SK-N-SH (cell line): Measurements from ENCODE around the gene OSBP2. TPM values are rescaled to one million over a fixed set of nuclear protein-coding genes. Genes with fewer than 3 reads are reported as not detected.

Experiments
- CTCF ChIA-PET: fragments of 300-600, 350-600 bp; formaldehyde crosslinking; extraction: SDS; loops from one replicate; lab custom pipeline; 2021; lab: Yijun Ruan, JAX
- POLR2A ChIA-PET: fragments of 350-600 bp; sonication (Branson Sonifier 250); formaldehyde crosslinking; extraction: SDS; loops from one replicate; lab custom pipeline; 2020; ENCODE audit warnings: antibody characterized with exemption, inconsistent platforms; lab: Yijun Ruan, JAX
- DNase-seq: peaks from one replicate; pipeline ENCODE4 v3.0.0; 2012
- H2AFZ ChIP-seq: fragments of 200-600 bp; sonication (generic); 2 replicates; pipeline ENCODE4 v1.8.1; 2016; ENCODE audit warnings: antibody characterized with exemption, mild to moderate bottlenecking, low read depth
- H3F3A ChIP-seq: fragments of 200-600 bp; sonication (generic); replicated peaks from 2 replicates; pipeline ENCODE3; 2016; ENCODE audit warnings: antibody characterized with exemption, mild to moderate bottlenecking; ENCODE audit not compliant: insufficient read depth
- H3K27ac ChIP-seq, 2 experiments: fragments of 200-500 bp in 1 of 2; fragments of 200-600 bp in 1 of 2; sonication (Bioruptor generic) in 1 of 2; sonication (generic), shearing (Covaris generic) in 1 of 2; 2 replicates each; pipeline versions ENCODE4 v1.5.1 to v1.6.1; 2014 to 2016; ENCODE audit warnings: low read depth in 2 of 2, inconsistent platforms in 1 of 2, low read length in 1 of 2, mild to moderate bottlenecking in 1 of 2, mixed read lengths in 1 of 2
- H3K27me3 ChIP-seq: fragments of 200-600 bp; sonication (generic), shearing (Covaris generic); 2 replicates; pipeline ENCODE4 v1.6.1; 2016; ENCODE audit warnings: mixed run types; ENCODE audit not compliant: insufficient read depth
- H3K36me3 ChIP-seq, 2 experiments: fragments of 200-500 bp in 1 of 2; fragments of 200-600 bp in 1 of 2; sonication (Bioruptor generic) in 1 of 2; sonication (generic) in 1 of 2; replicated peaks in 1 of 2; 2 replicates each; pipeline versions ENCODE3 to v1.5.1; 2014 to 2016; ENCODE audit warnings: low read length in 1 of 2, mild to moderate bottlenecking in 1 of 2; ENCODE audit not compliant: insufficient read depth in 2 of 2, control insufficient read depth in 1 of 2
- H3K4me1 ChIP-seq, 2 experiments: fragments of 200-500 bp in 1 of 2; fragments of 200-600 bp in 1 of 2; sonication (Bioruptor generic) in 1 of 2; sonication (generic), shearing (Covaris generic) in 1 of 2; 2 replicates each; pipeline versions ENCODE4 v1.5.1 to v1.6.1; 2014 to 2016; ENCODE audit warnings: low read depth in 1 of 2, low read length in 1 of 2, mixed run types in 1 of 2; ENCODE audit not compliant: insufficient read depth in 2 of 2, control insufficient read depth in 1 of 2
- H3K4me2 ChIP-seq: fragments of 200-600 bp; sonication (generic), shearing (Covaris generic); 2 replicates; pipeline ENCODE4 v1.6.1; 2017; ENCODE audit warnings: mixed run types
- H3K4me3 ChIP-seq, 2 experiments: fragments of 200-500 bp in 1 of 2; fragments of 200-600 bp in 1 of 2; sonication (Bioruptor generic) in 1 of 2; sonication (generic), shearing (Covaris generic) in 1 of 2; 2 replicates each; pipeline versions ENCODE4 v1.5.1 to v1.8.1; 2014 to 2016; ENCODE audit warnings: low read depth in 2 of 2, inconsistent platforms in 1 of 2, low read length in 1 of 2, mild to moderate bottlenecking in 1 of 2, mixed read lengths in 1 of 2, moderate library complexity in 1 of 2
- H3K79me2 ChIP-seq: fragments of 200-600 bp; sonication (generic); 2 replicates; pipeline ENCODE4 v1.8.1; 2017; ENCODE audit warnings: mild to moderate bottlenecking; ENCODE audit not compliant: insufficient read depth
- H3K9ac ChIP-seq: fragments of 200-600 bp; sonication (generic); 2 replicates; pipeline ENCODE4 v1.6.1; 2017; ENCODE audit warnings: mixed run types
- H3K9me2 ChIP-seq: fragments of 200-600 bp; sonication (generic); 2 replicates; pipeline ENCODE4 v1.6.1; 2017; ENCODE audit warnings: mixed run types
- H3K9me3 ChIP-seq: fragments of 200-600 bp; sonication (generic); 2 replicates; pipeline ENCODE4 v1.6.1; 2017; ENCODE audit warnings: mixed run types, mild to moderate bottlenecking, moderate library complexity
- H4K20me1 ChIP-seq: fragments of 200-600 bp; sonication (generic); 2 replicates; pipeline ENCODE4 v1.6.1; 2017; ENCODE audit warnings: mild to moderate bottlenecking, mixed run types; ENCODE audit not compliant: insufficient read depth
- CHD2 ChIP-seq: fragments of 150-350 bp; IDR thresholded peaks from 2 replicates; pipeline ENCODE4 v1.6.1; 2018; ENCODE audit warnings: low read length; ENCODE audit not compliant: partially characterized antibody
- EP300 ChIP-seq, 2 experiments: IDR thresholded peaks; 2 replicates each; pipeline versions ENCODE4 v1.4.0 to v1.6.1; 2012; ENCODE audit warnings: borderline replicate concordance in 1 of 2, low read depth in 1 of 2, low read length in 1 of 2
- FOXM1 ChIP-seq: IDR thresholded peaks from 2 replicates; pipeline ENCODE4 v1.4.0; 2012; ENCODE audit warnings: low read depth, mild to moderate bottlenecking
- MEF2A ChIP-seq: IDR thresholded peaks from 2 replicates; pipeline ENCODE4 v1.4.0; 2012; ENCODE audit warnings: low read depth, borderline replicate concordance
- POLR2AphosphoS5 ChIP-seq: IDR thresholded peaks from 2 replicates; pipeline ENCODE4 v1.6.1; 2012; ENCODE audit warnings: low read depth, low read length
- RFX5 ChIP-seq: IDR thresholded peaks from 2 replicates; pipeline ENCODE4 v1.6.1; 2012; ENCODE audit warnings: mild to moderate bottlenecking, improper control_type of control experiment, low read length
- TEAD4 ChIP-seq: IDR thresholded peaks from 2 replicates; pipeline ENCODE4 v1.4.0; 2012; ENCODE audit warnings: mild to moderate bottlenecking, borderline replicate concordance; ENCODE audit not compliant: insufficient read depth
- YY1 ChIP-seq: IDR thresholded peaks from 2 replicates; pipeline ENCODE4 v1.4.0; 2012; ENCODE audit warnings: low read depth, mild to moderate bottlenecking
- WGBS: methylation state at CpG from one replicate; pipeline ENCODE4 v1.1.6; 2017; ENCODE audit warnings: low lambda C conversion rate; 5-methylcytosine and 5-hydroxymethylcytosine counted together
- polyA plus RNA-seq, 3 experiments: library from polyadenylated mRNA; depleted of rRNA; stranded (reverse); fragments of >200 nt; gene quantifications; 2 replicates each; pipeline ENCODE4 v1.2.3, GENCODE V29; 2012
- TF ChIP-seq, protein P1 (sequence below): fragments of 150-350 bp; IDR thresholded peaks from 2 replicates; pipeline ENCODE4 v1.6.1; 2016; ENCODE audit warnings: mild to moderate bottlenecking, low read depth, low read length
- TF ChIP-seq, protein P2 (sequence below): IDR thresholded peaks from 2 replicates; pipeline ENCODE4 v1.6.1; 2012; ENCODE audit warnings: mild to moderate bottlenecking, low read depth, low read length, moderate library complexity

OSBP2 gene
- polyA plus RNA-seq, 1 of the 3 experiments (the other 2 are of a cell fraction): 3.1 TPM

DNA sequence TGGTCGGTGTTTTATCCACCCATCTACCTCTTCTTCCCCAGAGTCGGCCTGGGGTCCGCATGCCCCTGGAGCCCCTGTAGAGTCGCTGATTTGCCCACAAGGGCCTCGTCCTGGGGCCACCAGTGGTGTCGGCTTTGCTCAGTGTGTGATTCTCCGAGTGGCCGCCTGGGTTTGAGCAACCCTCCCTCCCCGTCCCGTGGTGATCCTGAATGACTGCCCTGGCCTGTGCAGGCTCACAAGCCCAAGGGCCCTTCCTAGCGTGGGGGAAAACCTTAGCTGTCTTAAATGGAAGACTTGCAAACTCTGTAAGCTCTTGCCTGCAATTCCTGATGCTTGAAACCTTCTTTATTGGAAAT lies 128.3 kb downstream of the OSBP2 start:
- no peak for TF ChIP-seq RFX5
- TF ChIP-seq, protein P1, sequence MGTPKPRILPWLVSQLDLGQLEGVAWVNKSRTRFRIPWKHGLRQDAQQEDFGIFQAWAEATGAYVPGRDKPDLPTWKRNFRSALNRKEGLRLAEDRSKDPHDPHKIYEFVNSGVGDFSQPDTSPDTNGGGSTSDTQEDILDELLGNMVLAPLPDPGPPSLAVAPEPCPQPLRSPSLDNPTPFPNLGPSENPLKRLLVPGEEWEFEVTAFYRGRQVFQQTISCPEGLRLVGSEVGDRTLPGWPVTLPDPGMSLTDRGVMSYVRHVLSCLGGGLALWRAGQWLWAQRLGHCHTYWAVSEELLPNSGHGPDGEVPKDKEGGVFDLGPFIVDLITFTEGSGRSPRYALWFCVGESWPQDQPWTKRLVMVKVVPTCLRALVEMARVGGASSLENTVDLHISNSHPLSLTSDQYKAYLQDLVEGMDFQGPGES: no peak
- no peak for TF ChIP-seq FOXM1
- TF ChIP-seq, protein P2, sequence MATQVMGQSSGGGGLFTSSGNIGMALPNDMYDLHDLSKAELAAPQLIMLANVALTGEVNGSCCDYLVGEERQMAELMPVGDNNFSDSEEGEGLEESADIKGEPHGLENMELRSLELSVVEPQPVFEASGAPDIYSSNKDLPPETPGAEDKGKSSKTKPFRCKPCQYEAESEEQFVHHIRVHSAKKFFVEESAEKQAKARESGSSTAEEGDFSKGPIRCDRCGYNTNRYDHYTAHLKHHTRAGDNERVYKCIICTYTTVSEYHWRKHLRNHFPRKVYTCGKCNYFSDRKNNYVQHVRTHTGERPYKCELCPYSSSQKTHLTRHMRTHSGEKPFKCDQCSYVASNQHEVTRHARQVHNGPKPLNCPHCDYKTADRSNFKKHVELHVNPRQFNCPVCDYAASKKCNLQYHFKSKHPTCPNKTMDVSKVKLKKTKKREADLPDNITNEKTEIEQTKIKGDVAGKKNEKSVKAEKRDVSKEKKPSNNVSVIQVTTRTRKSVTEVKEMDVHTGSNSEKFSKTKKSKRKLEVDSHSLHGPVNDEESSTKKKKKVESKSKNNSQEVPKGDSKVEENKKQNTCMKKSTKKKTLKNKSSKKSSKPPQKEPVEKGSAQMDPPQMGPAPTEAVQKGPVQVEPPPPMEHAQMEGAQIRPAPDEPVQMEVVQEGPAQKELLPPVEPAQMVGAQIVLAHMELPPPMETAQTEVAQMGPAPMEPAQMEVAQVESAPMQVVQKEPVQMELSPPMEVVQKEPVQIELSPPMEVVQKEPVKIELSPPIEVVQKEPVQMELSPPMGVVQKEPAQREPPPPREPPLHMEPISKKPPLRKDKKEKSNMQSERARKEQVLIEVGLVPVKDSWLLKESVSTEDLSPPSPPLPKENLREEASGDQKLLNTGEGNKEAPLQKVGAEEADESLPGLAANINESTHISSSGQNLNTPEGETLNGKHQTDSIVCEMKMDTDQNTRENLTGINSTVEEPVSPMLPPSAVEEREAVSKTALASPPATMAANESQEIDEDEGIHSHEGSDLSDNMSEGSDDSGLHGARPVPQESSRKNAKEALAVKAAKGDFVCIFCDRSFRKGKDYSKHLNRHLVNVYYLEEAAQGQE: no peak
- no peak for TF ChIP-seq POLR2AphosphoS5
- no peak for TF ChIP-seq YY1
- no peak for TF ChIP-seq EP300 (IDR thresholded peaks at IDR 0.05; ENCODE audit: borderline replicate concordance in 1 of 2, low read depth in 1 of 2, low read length in 1 of 2)
- TF ChIP-seq, all 33 proteins: peak for 0
- H4K20me1 ChIP-seq: no peaks in the 10 kb centered on the region
- ChIA-PET POLR2A (no interaction called here), CTCF (interaction anchor here (0.9 to 2.6 kb wide), 4 partner anchors 20 to 68 kb away, joined by 3 to 11 read pairs (median 4); no protein-coding TSS in a partner anchor)
- no peaks in the 10 kb centered on the region for H3K27me3 ChIP-seq
- H2AFZ ChIP-seq: peak overlapping the region; percentile 6; the same call in 1 of the 2 replicates
- peaks cover 0 to 22% of the 10 kb centered on the region in 2 experiments; a peak in 1 of 4 replicates for H3K4me1 ChIP-seq
- no peak overlapping the region for H3K4me3 ChIP-seq
- H3K4me2 ChIP-seq: peak overlapping the region; percentile 81; the same call in 1 of the 2 replicates
- peak; percentile 74 for DNase-seq
- H3F3A ChIP-seq: peaks cover 4% of the 10 kb centered on the region
- no peaks in the 10 kb centered on the region for H3K9me3 ChIP-seq
- H3K9ac ChIP-seq: no peak overlapping the region
- H3K79me2 ChIP-seq: no peaks in the 10 kb centered on the region
- no peaks in the 10 kb centered on the region for H3K9me2 ChIP-seq
- H3K36me3 ChIP-seq: no peaks in the 10 kb centered on the region
- H3K27ac ChIP-seq: no peak overlapping the region
- 63% methylated on average over 8 of the region's 11 CpGs for WGBS

DNA sequence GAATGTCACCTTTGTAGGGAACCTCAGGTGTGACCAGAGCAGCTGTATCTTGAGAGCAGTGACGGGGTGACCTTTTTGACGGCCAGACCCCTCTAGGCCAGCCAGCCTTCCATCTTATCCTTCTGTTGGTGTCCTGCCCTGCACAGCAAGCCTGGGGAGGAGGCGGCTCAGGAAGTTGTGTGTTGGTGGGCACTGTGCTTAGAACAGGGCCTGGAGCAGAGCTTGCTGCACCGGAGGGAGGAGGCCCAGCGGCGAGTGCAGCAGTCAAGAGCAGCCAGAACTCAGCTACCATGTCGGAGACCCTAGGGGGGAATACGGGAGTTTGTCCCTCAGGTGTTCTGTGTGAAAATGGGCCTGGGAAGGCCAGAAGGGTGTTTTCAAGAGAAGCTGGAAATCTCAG lies 129.4 kb downstream of the OSBP2 start:
- TF ChIP-seq TEAD4: no peak
- no peak for TF ChIP-seq CHD2
- no peak for TF ChIP-seq MEF2A
- TF ChIP-seq, all 33 proteins: peak for 0
- Histone ChIP-seq H3K79me2 (no peaks in the 10 kb centered on the region), H3F3A (peaks cover 4% of the 10 kb centered on the region), H4K20me1 (no peaks in the 10 kb centered on the region), H3K4me3 (no peak overlapping the region), H3K4me1 (peaks cover 0 to 22% of the 10 kb centered on the region in 2 experiments; a peak in 1 of 4 replicates), H3K27me3 (no peaks in the 10 kb centered on the region), H3K36me3 (no peaks in the 10 kb centered on the region), H2AFZ (no peak overlapping the region), H3K9me3 (no peaks in the 10 kb centered on the region), H3K9me2 (no peaks in the 10 kb centered on the region), H3K4me2 (no peak overlapping the region), H3K27ac (no peak overlapping the region), H3K9ac (no peak overlapping the region)
- CTCF ChIA-PET: interaction anchor here (0.8 to 1.3 kb wide), 4 partner anchors 9 to 63 kb away, joined by 3 to 4 read pairs (median 4); no protein-coding TSS in a partner anchor
- POLR2A ChIA-PET: no interaction called here
- 92% methylated on average over 7 of the region's 8 CpGs for WGBS
- no peak for DNase-seq
